Breast epithelium (tissue), 3 donors: ENCODE results near the gene CTSC.

Experiments used
- CTCF ChIP-seq, 3 donors: fragments of 450-650 bp; IDR thresholded peaks; one replicate each; pipeline ENCODE4 v1.5.1; 2016 to 2017; ENCODE audit warnings: antibody characterized with exemption in 3 of 3, mild to moderate bottlenecking in 3 of 3, moderate library complexity in 3 of 3
- POLR2A ChIP-seq: fragments of 450-650 bp; IDR thresholded peaks from one replicate; pipeline ENCODE4 v1.6.1; 2016; ENCODE audit warnings: antibody characterized with exemption, mild to moderate bottlenecking, moderate library complexity
- POLR2AphosphoS5 ChIP-seq, 3 donors: sonication (generic); formaldehyde crosslinking; IDR thresholded peaks; one replicate each; pipeline ENCODE4 v1.6.1; 2017; ENCODE audit warnings: antibody characterized with exemption in 3 of 3

GRCh38 chr11:88330826-88331428 lies 6.6 kb downstream of the CTSC start:
- TF ChIP-seq CTCF (IDR thresholded peaks at IDR 0.05) (no peak), POLR2A (no peak), POLR2AphosphoS5 (IDR thresholded peaks at IDR 0.05) (no peak)
